ENCODE measurements around the gene CD300C. TPM values are rescaled to one million over a fixed set of nuclear protein-coding genes. Genes with fewer than 3 reads are reported as not detected.
"Not testable (repeated sequence)": the region's sequence is repeated elsewhere in the genome, so short reads cannot be mapped to it uniquely, and the experiment has no call there.

The CD300C gene
- 0.80 and 1.3 TPM in 2 replicates for total RNA-seq

DNA sequence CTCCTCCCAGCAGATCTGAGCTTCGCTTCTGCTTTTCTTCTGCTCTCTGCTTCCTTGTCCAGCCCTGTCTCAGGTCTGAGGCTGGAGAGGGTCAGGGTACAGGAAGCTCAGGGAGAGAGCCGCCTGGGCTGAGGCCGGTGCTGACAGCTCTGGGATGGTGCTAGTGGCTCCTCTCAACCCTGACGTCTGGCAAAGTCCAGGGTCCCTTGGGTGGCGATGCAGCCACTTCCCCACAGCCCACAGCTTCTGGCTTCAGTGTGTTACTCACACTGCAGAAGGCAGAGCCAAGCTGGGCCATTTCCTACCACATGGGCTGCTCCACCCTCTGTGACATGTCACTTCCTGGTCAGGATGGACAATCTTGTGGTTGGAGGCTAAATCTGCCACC lies at the start of gene CD300C:
Gene CD300C, minus strand, starts transcription at position 273 of the 388 bp plus-strand sequence. CDS start 333 bp downstream, outside the sequence.
- intact Hi-C loops (cut with micrococcal nuclease) = no loop called here

GRCh38 chr17:74595037-74595750 lies 49.3 kb upstream of the CD300C start:
- intact Hi-C loops (cut with micrococcal nuclease) = no loop called here

- intact Hi-C loops (cut with micrococcal nuclease) = no loop called here
These were observed 46.4 kb upstream of the CD300C start, which contains the start of gene CD300LD for GRCh38 chr17:74592087-74592990. Gene CD300LD, minus strand, starts transcription at chr17:74592283. Its CDS starts 81 bp downstream, at chr17:74592202.

DNA sequence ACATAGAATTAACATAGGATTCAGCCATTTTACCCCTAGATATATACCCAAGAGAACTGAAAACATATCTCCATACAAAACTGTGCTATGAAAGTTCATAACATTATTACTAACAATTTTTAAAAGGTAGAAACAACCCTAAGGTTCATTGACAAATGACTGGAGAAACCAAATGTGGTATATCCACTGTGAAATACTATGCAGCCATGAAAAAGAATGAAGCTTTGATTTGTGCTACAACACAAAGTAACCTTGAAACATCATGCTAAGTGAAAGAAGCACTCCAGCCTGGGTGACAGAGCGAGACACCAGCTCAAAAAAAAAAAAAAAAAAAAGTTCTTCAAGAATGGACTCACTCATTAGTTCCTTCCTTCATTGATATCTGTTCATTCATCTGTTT lies 45.6 kb upstream of the CD300C start:
- intact Hi-C loops (cut with micrococcal nuclease) = no loop called here

- intact Hi-C loops (cut with micrococcal nuclease) = no loop called here
These were observed 39.8 kb upstream of the CD300C start for GRCh38 chr17:74585711-74586110.

- intact Hi-C loops (cut with micrococcal nuclease) = no loop called here
These were observed 38.6 kb upstream of the CD300C start for GRCh38 chr17:74584292-74585060.

DNA sequence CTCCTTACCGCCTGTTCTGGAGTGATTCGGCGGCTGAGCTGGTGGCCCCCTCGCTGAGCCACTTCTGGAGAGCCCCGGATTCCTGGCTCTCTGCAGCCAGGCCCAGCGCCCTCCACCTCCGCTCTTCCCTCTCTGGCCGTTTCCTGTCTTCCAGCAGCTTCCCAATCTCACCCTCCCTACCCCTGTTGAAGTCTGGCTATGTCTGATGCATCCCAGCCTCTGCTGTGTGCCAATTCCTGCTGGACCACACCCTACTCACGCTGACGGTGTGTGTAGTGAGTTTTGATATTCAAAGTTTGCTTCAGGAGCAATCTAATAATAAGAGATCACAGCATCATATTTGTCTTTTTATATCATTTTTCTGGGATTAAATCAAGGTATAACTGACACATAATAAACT lies 36.7 kb upstream of the CD300C start:
- intact Hi-C loops (cut with micrococcal nuclease) = no loop called here

DNA sequence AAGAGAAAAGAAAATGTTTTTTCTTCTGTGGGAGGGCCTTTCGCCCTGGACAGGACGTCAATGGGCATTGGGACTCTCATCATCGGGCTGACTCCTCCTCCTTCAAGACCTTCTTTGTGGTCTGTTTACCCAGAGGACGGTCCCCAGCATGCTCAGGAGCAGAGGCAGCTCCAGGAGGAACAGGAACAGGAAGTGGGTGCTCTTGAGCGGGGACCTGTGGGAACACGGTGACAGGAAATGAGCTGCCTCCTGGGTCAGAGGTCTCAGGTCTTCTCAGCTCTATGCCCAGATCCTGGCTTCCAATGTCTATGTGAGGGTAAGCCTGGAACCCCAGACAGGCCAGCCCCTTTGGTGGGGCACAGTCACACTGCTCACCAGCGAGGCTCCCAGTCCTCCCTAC lies 34.0 kb upstream of the CD300C start:
- intact Hi-C loops (cut with micrococcal nuclease) = no loop called here

GRCh38 chr17:74578979-74579378 lies 33.1 kb upstream of the CD300C start:
- intact Hi-C loops (cut with micrococcal nuclease) = no loop called here

GRCh38 chr17:74574489-74575142 lies 28.7 kb upstream of the CD300C start:
- intact Hi-C loops (cut with micrococcal nuclease) = no loop called here

DNA sequence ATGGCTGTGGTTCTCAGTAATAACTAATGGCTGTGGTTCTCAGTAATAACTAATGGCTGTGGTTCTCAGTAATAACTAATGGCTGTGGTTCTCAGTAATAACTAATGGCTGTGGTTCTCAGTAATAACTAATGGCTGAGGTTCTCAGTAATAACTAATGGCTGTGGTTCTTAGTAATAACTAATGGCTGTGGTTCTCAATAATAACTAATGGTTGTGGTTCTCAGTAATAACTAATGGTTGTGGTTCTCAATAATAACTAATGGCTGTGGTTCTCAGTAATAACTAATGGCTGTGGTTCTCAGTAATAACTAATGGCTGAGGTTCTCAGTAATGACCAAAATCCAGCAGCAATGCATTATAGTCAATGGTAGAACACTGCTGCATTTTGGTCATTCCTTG lies 27.7 kb upstream of the CD300C start:
- intact Hi-C loops (cut with micrococcal nuclease) = not testable (repeated sequence)

- intact Hi-C loops (cut with micrococcal nuclease) = no loop called here
These were observed 27.3 kb upstream of the CD300C start for GRCh38 chr17:74573169-74573568.

- intact Hi-C loops (cut with micrococcal nuclease) = no loop called here
These were observed 25.8 kb upstream of the CD300C start for GRCh38 chr17:74571621-74572270.

GRCh38 chr17:74569020-74570003 lies 23.4 kb upstream of the CD300C start:
- intact Hi-C loops (cut with micrococcal nuclease) = loop anchor here (5.0 kb wide), 1 partner anchor 293 kb away; no protein-coding TSS in a partner anchor

GRCh38 chr17:74568106-74568873 lies 22.4 kb upstream of the CD300C start:
- intact Hi-C loops (cut with micrococcal nuclease) = loop anchor here (5.0 kb wide), 1 partner anchor 294 kb away; no protein-coding TSS in a partner anchor

DNA sequence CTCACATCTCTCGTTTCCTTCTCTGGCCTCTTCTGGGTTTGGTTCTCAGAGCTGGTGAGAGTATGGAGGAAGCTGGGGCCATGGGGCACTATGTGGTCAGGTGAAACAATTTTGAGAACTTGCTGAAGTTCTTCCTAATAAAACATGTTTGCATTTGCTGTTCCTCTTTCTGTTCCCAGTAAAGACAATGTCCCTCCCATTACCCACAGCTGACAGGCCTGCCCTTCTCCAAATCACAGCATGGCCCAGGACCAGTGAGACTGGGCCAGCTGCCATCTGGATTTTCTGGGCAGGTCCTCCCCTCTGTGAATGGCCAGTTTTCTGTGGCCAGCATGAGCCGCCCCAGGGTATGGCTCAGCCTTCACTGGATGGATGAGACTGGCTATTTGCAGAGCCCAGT lies 21.5 kb upstream of the CD300C start, which contains the start of gene CD300H:
Gene CD300H, minus strand, starts transcription at position 113 of the 400 bp plus-strand sequence.
- intact Hi-C loops (cut with micrococcal nuclease) = loop anchor here (2.0 to 5.0 kb wide), 2 partner anchors 79 to 295 kb away; no protein-coding TSS in a partner anchor

GRCh38 chr17:74566132-74566753 lies 20.3 kb upstream of the CD300C start:
- intact Hi-C loops (cut with micrococcal nuclease) = loop anchor here (1.0 to 5.0 kb wide), 3 partner anchors 81 to 296 kb away; partner anchors contain the start of gene RAB37
